Measurements from ENCODE around the gene IGSF21.

IGSF21 gene

GRCh38 chr1:18299441-18300338 lies 192.1 kb downstream of the IGSF21 start:
- Mint-ChIP-seq H3K36me3 (ENCODE audit: low read depth) (no peaks in the 10 kb centered on the region), H3K4me1 (no peaks in the 10 kb centered on the region), H3K4me3 (no peak overlapping the region), H3K27ac (no peak overlapping the region), H3K27me3 (ENCODE audit: low read depth) (peaks cover 57% of the 10 kb centered on the region), H3K9me3 (no peaks in the 10 kb centered on the region)
- TF ChIP-seq CTCF (IDR thresholded peaks at IDR 0.05; ENCODE audit: unreplicated experiment in 3 of 3) = peak; percentile 57 to 73 (median 68)

- H3K27me3 Mint-ChIP-seq (ENCODE audit: low read depth) = peaks cover 50% of the 10 kb centered on the region
- H3K4me1 Mint-ChIP-seq = no peaks in the 10 kb centered on the region
- no peak for TF ChIP-seq CTCF (IDR thresholded peaks at IDR 0.05; ENCODE audit: unreplicated experiment in 3 of 3)
- no peak overlapping the region for H3K4me3 Mint-ChIP-seq
- no peak overlapping the region for H3K27ac Mint-ChIP-seq
- no peaks in the 10 kb centered on the region for H3K9me3 Mint-ChIP-seq
- no peaks in the 10 kb centered on the region for H3K36me3 Mint-ChIP-seq (ENCODE audit: low read depth)
Measured at GRCh38 chr1:18300376-18300775, 192.8 kb downstream of the IGSF21 start.

DNA sequence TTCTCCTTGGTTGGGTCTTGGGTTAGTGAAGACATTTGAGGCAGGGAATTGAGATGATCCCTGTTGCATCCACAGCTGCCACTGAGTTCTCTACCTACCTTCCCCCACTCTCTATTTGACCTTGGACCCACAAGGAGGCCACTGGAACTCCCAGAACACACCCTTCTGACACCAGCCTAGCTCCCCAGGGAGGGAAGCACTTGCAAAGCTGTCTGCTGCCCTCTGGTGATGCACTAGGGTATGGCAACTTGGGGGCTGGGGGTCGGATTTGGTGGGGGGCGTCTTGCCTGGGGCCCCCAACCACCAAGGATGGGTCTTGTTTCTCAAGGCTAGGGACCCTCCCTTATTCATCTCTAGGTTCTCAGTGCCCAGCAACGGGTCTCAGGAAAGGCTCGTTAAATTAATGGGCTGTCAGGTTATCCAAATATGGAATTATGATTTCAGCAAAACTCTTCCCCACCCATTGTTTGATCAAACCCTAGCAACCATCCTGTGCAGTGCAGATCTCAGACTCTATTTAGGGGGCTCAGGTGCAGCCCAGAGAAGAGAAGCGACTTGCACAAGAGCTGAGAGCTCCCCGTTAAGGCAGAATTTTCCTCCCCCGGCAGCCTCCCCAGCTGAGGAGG lies 195.3 kb downstream of the IGSF21 start:
- Mint-ChIP-seq H3K27me3 (ENCODE audit: low read depth) (peaks cover 24% of the 10 kb centered on the region), H3K4me1 (no peaks in the 10 kb centered on the region), H3K4me3 (no peak overlapping the region), H3K27ac (no peak overlapping the region), H3K9me3 (no peaks in the 10 kb centered on the region), H3K36me3 (ENCODE audit: low read depth) (no peaks in the 10 kb centered on the region)
- peak; percentile 25 to 52 (median 36) for TF ChIP-seq CTCF (IDR thresholded peaks at IDR 0.05; ENCODE audit: unreplicated experiment in 3 of 3)

GRCh38 chr1:18304151-18304869 lies 196.7 kb downstream of the IGSF21 start:
- Mint-ChIP-seq H3K27ac (no peak overlapping the region), H3K27me3 (ENCODE audit: low read depth) (peaks cover 17% of the 10 kb centered on the region), H3K9me3 (no peaks in the 10 kb centered on the region), H3K4me1 (no peaks in the 10 kb centered on the region), H3K36me3 (ENCODE audit: low read depth) (no peaks in the 10 kb centered on the region), H3K4me3 (no peak overlapping the region)
- TF ChIP-seq CTCF (IDR thresholded peaks at IDR 0.05; ENCODE audit: unreplicated experiment in 3 of 3) = no peak

GRCh38 chr1:18305182-18305795 lies 197.7 kb downstream of the IGSF21 start:
- Mint-ChIP-seq H3K4me3 (no peak overlapping the region), H3K9me3 (no peaks in the 10 kb centered on the region)
- no peak for TF ChIP-seq CTCF (IDR thresholded peaks at IDR 0.05; ENCODE audit: unreplicated experiment in 3 of 3)

More at GRCh38 chr1:18305182-18305795, 197.7 kb downstream of the IGSF21 start:
- no peaks in the 10 kb centered on the region for H3K36me3 Mint-ChIP-seq (ENCODE audit: low read depth)
- H3K27ac Mint-ChIP-seq = no peak overlapping the region
- H3K4me1 Mint-ChIP-seq = no peaks in the 10 kb centered on the region
- peaks cover 11% of the 10 kb centered on the region for H3K27me3 Mint-ChIP-seq (ENCODE audit: low read depth)

All from nephron (organoid).